SU-DHL-6 (cell line): ENCODE measurements around the gene RBMS3.
A peak's percentile ranks its signal among the peaks of the same experiment; 100 is the strongest.

ENCODE experiments used
- H2AFZ ChIP-seq: fragments of 200-600 bp; sonication (generic); 2 replicates; pipeline ENCODE4 v1.6.1; 2014; ENCODE audit warnings: low read depth, mild to moderate bottlenecking, moderate library complexity, mixed read lengths, antibody characterized with exemption, low read length; ENCODE audit not compliant: severe bottlenecking
- H3F3A ChIP-seq: fragments of 200-600 bp; shearing (Covaris generic); 2 replicates; pipeline ENCODE4 v1.6.0; 2016; ENCODE audit warnings: antibody characterized with exemption, mild to moderate bottlenecking; ENCODE audit not compliant: insufficient read depth
- H3K27ac ChIP-seq: fragments of 200-600 bp; sonication (generic); 2 replicates; pipeline ENCODE4 v1.5.1; 2016; ENCODE audit warnings: low read depth, mild to moderate bottlenecking, low read length, moderate library complexity, mixed read lengths
- H3K27me3 ChIP-seq: fragments of 200-600 bp; sonication (generic), shearing (Covaris generic); 2 replicates; pipeline ENCODE4 v1.6.0; 2014; ENCODE audit warnings: mild to moderate bottlenecking, low read length
- H3K36me3 ChIP-seq: fragments of 200-600 bp; sonication (generic); 2 replicates; pipeline ENCODE4 v1.6.1; 2014; ENCODE audit warnings: mild to moderate bottlenecking, low read length, mixed read lengths
- H3K4me2 ChIP-seq: fragments of 300-600, 200-600 bp; shearing (Covaris generic), sonication (generic); 2 replicates; pipeline ENCODE4 v1.6.0; 2014; ENCODE audit warnings: low read length, low read depth, mild to moderate bottlenecking; ENCODE audit not compliant: poor library complexity, severe bottlenecking
- H3K4me3 ChIP-seq: fragments of 200-600 bp; sonication (generic); 2 replicates; pipeline ENCODE4 v1.5.1; 2014; ENCODE audit warnings: antibody characterized with exemption, low read length, mild to moderate bottlenecking, mixed read lengths; ENCODE audit not compliant: insufficient read depth, poor library complexity, severe bottlenecking
- H3K79me2 ChIP-seq: fragments of 200-600 bp; sonication (generic); 2 replicates; pipeline ENCODE4 v1.6.1; 2014; ENCODE audit warnings: mild to moderate bottlenecking, low read length, moderate library complexity; ENCODE audit not compliant: insufficient read depth
- H3K9ac ChIP-seq: fragments of 200-600 bp; sonication (generic); 2 replicates; pipeline ENCODE4 v1.7.0; 2014; ENCODE audit warnings: mild to moderate bottlenecking, low read length
- H3K9me2 ChIP-seq: fragments of 200-600 bp; sonication (generic); replicated peaks from 2 replicates; pipeline ENCODE4 v1.6.1; 2014; ENCODE audit warnings: low read length; ENCODE audit not compliant: insufficient read depth
- H3K9me3 ChIP-seq: fragments of 200-600 bp; sonication (generic); 2 replicates; pipeline ENCODE4 v1.6.1; 2014; ENCODE audit warnings: low read length, mixed read lengths; ENCODE audit not compliant: insufficient read depth
- H4K20me1 ChIP-seq: fragments of 200-600 bp; sonication (generic); 2 replicates; pipeline ENCODE4 v1.6.1; 2014; ENCODE audit warnings: low read depth, mild to moderate bottlenecking, antibody characterized with exemption, low read length, moderate library complexity, mixed read lengths
- CTCF ChIP-seq: fragments of 200-600 bp; sonication (generic); IDR thresholded peaks from one replicate; pipeline ENCODE4 v1.5.1; 2017; ENCODE audit warnings: antibody characterized with exemption, mild to moderate bottlenecking, low read length, moderate library complexity; ENCODE audit not compliant: insufficient read depth, poor library complexity, severe bottlenecking
- EZH2phosphoT487 ChIP-seq: fragments of 200-600 bp; sonication (generic), shearing (Covaris generic); conservative IDR thresholded peaks from 2 replicates; pipeline ENCODE4 v1.6.1; 2018; ENCODE audit warnings: mild to moderate bottlenecking, antibody characterized with exemption, low read length, moderate library complexity, mixed read lengths

The RBMS3 gene

GRCh38 chr3:30007668-30008067, 726.8 kb downstream of the RBMS3 start:
- Histone ChIP-seq H3K9ac (no peak overlapping the region), H3K27ac (no peak overlapping the region), H3F3A (no peaks in the 10 kb centered on the region), H3K4me2 (no peak overlapping the region), H2AFZ (no peak overlapping the region), H4K20me1 (no peaks in the 10 kb centered on the region), H3K9me2 (no peaks in the 10 kb centered on the region), H3K79me2 (no peaks in the 10 kb centered on the region), H3K36me3 (no peaks in the 10 kb centered on the region), H3K4me3 (no peak overlapping the region), H3K9me3 (no peaks in the 10 kb centered on the region), H3K27me3 (no peaks in the 10 kb centered on the region)
- no peak for TF ChIP-seq CTCF
- no peak for TF ChIP-seq EZH2phosphoT487

- H3K4me3 ChIP-seq = no peak overlapping the region
- TF ChIP-seq CTCF (no peak), EZH2phosphoT487 (no peak)
- no peak overlapping the region for H2AFZ ChIP-seq
- no peaks in the 10 kb centered on the region for H3K36me3 ChIP-seq
- no peaks in the 10 kb centered on the region for H3K79me2 ChIP-seq
- no peaks in the 10 kb centered on the region for H3K9me3 ChIP-seq
- no peak overlapping the region for H3K4me2 ChIP-seq
- no peaks in the 10 kb centered on the region for H3K9me2 ChIP-seq
- no peak overlapping the region for H3K27ac ChIP-seq
- no peaks in the 10 kb centered on the region for H4K20me1 ChIP-seq
- no peak overlapping the region for H3K9ac ChIP-seq
- no peaks in the 10 kb centered on the region for H3F3A ChIP-seq
- H3K27me3 ChIP-seq = no peaks in the 10 kb centered on the region
Observed at GRCh38 chr3:30011237-30011803, 730.4 kb downstream of the RBMS3 start.

- Histone ChIP-seq H3K4me3 (no peak overlapping the region), H3K27me3 (no peaks in the 10 kb centered on the region), H3K27ac (no peak overlapping the region), H3F3A (no peaks in the 10 kb centered on the region), H2AFZ (no peak overlapping the region), H3K9ac (no peak overlapping the region), H4K20me1 (no peaks in the 10 kb centered on the region), H3K9me2 (no peaks in the 10 kb centered on the region), H3K79me2 (no peaks in the 10 kb centered on the region), H3K36me3 (no peaks in the 10 kb centered on the region), H3K9me3 (no peaks in the 10 kb centered on the region), H3K4me2 (no peak overlapping the region)
- TF ChIP-seq CTCF = peak; percentile 73
- no peak for TF ChIP-seq EZH2phosphoT487
Observed at GRCh38 chr3:30012941-30013543, 732.2 kb downstream of the RBMS3 start.
